Cerebellar nuclear complex (tissue), 1 donor: Measurements from ENCODE around the gene REV3L.

Experiments
- DNase-seq, 2 experiments: peaks; one replicate each; lab custom pipeline; 2025; lab: John Stamatoyannopoulos, UW

The REV3L gene

DNA sequence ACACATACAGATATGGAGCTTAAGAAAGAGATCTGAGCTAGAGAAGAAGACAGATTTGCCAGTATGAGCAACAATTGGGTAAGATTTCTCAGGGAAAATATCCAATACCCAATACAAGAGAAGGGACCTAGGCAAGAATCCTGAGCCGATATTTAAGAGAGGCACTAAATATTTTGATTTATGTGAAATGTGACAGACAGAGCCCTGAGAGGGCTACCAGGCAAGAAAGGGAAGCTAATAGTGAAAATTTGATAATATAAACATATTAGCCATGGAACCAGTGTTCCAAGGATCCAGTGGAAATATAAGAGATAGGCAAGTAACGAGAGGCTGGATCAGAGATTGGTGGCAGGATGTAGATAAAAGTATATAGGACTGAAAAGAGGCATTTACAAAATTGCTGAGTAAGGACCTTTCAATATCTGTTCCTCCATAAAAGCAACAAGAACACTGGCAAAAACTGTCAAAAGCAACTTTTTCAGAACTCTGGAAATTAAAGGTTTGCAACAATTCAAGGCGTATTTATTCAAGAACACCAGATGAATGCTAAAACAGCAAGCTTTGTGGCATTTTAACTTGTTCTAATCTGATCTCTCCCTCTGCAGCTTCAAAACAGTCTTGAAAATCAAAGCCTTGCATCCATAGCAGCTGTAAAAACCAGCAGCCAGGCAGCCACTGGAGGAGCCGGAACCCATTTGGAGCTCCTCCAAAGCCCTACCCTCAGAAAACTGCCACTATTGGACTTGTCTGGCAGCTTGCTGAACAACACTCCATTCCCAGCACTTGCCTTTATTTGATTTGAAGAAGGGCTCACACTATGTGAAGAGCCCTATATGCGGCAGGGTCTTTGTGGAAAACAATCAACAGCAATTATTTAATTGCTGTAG lies 58.8 kb downstream of the REV3L start:
- no peak for DNase-seq

DNA sequence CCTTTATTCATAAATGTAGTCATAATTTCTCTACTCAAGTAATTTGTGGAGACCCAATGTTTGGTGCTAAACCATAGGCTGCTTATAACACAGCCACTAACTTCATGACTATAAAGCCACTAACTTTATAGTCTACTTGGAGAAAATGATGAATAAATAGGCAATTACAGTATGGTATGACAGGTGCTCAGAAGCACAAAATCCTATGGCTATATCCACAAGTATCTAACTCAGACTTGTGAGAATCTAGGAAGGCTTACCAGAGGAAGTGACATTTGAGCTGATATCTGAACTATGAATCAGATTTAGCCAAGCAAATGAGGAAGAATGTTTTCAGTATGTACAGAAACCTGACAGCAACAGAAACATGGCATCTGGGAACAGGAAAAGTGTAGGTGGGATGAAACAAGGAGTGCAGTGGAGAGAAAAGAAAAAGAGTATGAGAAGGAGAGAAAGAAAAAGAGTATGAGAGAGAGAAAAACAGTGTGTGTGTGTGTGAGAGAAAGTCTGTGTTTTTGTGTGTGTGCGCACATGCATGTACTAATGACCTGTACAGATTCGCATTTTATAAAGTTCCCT lies 59.9 kb downstream of the REV3L start:
- DNase-seq, result no peak

DNA sequence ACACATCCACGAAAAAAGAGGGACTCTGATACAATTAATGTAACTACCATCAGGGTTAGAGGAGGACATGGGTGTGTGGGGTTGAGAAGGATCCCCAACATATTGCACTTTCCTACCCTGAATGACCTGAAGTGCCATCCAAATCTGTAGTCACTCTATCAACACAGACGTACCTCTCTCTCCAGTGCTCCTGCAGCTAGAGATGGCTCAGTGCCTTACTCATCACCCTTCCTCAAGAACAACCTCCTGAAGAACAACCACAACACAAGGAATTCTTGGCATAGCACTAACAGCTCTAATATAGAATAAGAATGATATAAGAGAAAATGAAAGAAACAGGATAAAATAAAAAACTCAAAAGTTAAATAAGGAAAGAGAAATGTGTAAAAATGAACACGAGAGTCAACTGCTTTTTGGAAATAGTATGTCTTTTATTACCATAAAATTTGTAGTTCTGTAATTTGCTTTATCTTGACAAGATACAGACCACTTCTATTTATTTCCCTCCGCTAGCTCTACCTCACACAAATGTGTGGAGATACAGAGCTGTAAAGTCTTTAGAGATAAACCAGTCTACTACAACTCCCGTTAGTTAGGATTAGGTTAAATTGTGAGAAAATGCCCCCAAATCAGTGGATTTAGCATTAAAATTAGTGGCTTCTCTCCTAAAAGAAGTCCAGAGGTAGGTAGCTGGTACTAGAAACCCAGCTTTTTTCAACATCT lies 63.9 kb downstream of the REV3L start:
- DNase-seq, result no peak

DNA sequence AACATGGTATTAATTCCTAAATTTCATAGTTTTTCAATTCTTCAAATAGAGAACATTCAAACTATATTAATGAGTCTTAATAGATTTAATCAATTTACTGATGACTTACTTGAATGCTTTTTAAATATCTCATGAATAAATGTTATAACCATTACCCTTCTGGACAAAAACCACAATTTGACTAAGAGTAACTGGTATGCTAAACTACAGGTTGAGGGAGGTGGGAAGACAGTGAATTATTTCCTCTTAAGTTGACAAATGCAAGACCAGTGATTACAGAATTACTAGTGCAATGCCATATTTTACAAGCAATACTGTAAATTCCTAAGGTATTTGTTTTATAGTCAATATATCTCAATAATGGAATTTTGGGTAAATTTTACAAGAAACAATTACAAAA lies 65.1 kb downstream of the REV3L start:
- DNase-seq, result no peak

DNA sequence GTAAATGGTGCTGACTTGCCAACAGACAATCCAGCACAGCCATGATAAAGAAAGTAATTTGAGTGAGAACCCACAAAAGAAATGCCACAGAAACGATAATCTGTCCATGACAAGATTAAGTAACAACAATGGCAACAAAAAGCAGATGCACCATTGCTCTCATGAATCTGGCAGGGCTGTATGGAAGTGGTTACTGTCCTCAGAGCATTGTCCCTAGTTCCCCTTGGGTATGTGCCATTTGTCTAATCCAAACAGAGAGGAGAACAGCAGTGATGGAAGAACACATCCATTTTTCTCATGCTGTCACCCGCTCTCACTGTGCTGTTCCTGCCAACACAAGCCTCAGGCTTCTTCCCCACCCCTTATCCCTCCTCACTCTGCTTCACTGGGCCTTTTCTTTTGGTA lies 65.8 kb downstream of the REV3L start:
- peak; percentile 68 to 86 for DNase-seq

DNA sequence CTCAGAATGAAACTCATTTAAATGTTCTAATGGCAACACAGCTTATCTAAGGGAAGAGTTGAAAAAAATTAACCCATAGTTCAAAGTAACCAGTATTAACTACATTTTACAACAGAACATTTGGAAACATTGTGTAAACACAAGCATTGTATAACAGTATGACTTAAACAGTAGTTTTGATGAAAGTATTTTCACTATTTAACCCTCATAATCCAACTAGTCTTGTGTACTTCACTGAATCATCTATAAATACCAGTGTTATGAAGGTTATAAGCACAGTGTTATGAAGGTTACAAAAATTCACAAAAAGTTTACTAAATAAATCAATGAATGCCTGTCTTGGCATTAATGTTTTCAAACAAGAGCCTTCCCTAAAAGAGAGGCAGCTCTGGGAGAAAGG lies 66.5 kb downstream of the REV3L start:
- DNase-seq, result no peak

DNA sequence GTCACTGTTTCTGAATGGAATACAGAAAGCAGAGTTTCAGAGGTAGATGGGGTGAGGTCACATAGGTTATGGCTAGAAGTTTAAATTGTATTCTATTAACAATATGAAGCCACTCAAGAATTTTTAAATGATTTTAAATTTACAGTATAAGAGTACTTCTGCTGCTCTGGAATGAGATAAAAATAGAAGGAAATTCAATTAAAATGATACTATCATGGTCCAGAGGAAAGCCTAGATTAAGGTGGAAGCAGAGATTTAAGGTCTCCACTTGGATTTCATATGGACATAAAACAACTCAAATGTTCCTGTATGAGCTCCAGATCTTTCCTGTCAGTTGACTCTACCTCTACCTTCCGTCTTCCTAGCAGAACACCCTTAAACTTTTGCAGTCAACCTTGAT lies 68.6 kb downstream of the REV3L start:
- no peak for DNase-seq

DNA sequence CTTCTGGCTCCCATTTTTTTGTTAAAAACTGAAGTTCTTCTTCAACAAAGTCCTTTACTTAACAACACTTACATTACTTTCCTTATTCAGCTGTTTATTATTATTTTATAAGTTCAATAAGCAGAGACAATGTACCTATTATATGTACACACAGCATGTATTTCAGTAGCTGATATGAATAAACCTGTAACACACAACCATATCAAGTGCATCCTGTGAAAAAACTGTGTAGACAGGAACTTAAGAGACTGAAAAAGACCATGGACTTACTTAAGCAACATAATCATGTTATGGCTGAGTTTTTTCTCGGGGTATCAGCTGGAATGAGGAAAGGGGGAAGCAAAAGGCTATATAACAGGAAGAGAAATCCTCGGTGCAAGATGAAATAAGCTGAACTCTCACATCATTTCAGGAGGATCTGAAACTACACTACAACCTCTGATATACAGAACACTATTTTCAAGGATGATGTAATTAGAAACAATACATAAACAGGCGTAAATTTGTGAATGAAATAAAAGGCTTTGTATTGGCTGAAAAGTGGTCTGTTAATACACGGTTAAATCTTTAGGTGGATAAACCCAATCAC lies 70.9 kb downstream of the REV3L start:
- DNase-seq, result no peak

DNA sequence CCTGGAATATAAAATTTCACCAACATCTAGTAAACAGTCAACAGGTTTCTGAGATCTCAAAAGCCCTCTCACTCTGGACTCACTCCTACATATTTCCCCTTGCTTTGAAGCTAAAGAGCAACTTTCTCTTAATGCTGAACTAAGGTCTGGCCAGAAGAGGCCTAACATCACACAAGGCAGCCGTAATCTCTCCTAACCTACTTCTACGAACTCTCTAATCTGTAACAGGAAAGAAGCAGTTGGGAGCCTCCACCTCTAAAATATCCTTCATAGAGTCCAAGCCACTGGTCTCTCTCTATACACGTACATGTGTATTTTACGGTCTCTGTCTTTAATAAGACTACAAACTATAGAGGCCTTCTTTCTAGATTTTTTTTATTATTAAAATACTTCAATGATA lies 72.0 kb downstream of the REV3L start:
- no peak for DNase-seq

DNA sequence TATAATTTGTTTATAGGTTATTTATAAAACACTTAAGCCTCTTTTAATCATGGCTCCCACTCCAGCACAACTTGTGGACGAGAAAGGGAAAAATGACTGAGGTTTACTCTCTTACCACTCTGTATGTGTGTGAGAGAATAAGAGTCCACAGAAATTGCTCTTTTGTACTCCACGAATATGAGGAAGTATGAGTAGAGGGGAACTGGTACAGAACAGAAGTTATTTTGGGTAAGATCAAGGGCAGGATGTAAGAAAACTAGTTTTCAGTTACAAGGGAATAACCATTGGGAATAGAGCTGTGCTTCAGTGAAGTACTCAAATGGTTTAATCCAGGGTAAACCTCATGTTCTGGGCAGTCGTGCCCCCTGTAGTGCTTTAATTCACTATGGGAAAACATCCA lies 72.6 kb downstream of the REV3L start:
- no peak for DNase-seq

DNA sequence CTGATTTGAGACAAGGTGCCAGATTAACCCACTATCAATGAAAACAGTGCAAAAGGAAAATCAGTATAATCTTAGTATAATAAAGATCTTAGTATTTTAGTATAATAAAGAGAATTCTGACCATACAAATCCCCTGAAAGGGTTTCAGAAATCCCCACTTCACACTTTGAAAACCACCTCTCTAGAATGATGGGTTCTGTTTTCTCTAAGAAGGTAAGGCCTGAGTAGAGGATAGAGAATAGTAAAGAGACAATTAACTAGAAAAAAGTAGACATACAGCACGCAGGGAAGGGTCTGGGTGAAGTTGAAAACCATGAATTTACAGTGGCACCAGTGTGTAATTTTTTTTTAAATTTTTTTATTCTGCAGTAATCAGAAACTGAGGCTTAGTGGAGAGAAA lies 73.6 kb downstream of the REV3L start:
- DNase-seq, result no peak

DNA sequence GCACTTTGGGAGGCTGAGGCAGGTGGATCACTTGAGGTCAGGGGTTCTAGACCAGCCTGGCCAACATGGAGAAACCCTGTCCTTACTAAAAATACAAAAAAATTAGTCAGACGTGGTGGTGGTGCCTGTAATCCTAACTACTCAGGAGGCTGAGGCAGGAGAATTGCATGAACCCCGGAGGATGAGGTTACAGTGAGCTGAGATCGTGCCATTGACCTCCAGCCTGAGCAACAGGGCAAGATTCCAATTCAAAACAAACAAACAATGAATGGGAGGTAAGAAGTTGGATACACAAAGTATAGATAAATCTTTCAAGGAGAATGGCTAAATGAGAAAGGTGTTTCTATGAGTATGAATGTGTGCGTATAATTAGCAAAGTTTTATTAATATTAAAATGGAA lies 75.3 kb downstream of the REV3L start:
- no peak for DNase-seq

DNA sequence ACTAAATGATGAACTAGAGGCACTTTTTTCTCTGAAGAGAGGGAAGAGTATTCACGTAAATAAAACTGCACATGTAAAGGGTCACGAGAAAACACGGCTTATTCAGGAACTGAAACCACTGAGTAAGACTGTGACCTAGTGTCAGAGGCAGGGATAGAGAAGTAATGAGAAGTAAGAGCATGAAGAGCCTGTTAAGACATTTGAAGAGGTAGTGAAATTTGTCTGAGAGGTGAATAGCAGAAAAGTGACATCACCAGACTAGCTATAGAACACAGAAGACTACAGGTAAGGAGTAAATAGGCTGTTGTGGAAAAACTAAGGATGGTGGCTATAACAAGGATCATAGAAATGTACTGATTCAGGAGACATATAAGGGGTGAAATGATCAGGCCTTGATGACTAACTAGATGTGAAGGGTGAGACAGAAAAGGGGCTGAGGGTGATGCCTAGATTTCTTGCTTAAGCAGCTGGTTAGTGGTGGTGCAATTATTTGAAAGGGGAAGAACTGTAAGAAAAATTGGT lies 76.8 kb downstream of the REV3L start:
- DNase-seq, result no peak

DNA sequence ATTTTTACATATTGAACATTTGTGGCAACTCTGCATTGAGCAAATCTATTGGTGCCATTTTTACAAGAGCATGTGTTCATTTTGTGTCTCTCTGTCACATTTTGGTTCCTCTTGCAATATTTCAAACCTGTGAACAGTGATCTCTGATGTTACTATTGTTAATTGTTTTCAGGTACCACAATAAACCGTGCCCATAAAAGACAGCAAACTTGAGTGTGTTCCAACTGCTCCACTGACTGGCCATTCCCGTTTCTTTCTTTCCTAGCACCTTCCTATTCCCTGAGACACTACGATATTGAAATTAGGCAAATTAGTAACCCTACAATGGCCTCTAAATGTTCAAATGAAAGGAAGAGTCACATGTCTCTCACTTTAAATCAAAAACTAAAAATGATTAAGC lies 79.6 kb downstream of the REV3L start:
- no peak for DNase-seq

DNA sequence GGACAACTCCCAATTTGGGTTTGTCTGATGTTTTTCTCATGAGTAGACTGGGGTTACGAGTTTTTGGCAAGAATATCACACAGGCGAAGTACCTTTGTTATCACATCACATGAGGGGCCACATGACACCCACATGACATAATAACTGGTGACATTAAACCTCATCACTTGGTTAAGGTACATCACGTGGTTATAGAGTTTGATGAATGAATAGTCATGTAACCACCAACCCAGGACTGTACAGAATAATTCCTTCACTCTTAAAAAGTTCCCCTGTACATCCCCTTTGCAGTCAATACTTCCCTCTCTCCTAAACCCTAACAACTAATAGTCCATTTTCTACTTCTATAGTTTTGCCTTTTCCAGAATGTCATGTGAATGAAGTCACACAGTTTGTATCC lies 83.4 kb downstream of the REV3L start:
- DNase-seq, result no peak

DNA sequence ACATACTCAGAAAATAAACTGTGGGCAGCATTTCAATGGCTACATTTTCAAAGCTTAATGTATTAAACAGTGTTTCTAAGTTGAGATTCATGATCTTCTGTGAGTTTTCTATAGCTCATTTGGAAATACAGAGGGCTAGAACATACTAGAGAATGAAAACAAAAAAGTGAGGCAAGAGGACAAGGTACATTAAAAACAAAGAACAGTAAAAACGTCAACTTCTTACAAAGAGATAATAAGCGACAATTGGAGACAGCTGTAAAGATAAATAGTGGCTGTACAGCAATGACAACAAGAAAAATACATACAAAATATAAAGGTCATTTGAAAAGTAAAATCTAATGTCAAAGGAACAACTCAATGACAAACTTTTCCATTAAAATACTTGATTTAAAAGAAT lies 94.3 kb downstream of the REV3L start:
- DNase-seq, result no peak

DNA sequence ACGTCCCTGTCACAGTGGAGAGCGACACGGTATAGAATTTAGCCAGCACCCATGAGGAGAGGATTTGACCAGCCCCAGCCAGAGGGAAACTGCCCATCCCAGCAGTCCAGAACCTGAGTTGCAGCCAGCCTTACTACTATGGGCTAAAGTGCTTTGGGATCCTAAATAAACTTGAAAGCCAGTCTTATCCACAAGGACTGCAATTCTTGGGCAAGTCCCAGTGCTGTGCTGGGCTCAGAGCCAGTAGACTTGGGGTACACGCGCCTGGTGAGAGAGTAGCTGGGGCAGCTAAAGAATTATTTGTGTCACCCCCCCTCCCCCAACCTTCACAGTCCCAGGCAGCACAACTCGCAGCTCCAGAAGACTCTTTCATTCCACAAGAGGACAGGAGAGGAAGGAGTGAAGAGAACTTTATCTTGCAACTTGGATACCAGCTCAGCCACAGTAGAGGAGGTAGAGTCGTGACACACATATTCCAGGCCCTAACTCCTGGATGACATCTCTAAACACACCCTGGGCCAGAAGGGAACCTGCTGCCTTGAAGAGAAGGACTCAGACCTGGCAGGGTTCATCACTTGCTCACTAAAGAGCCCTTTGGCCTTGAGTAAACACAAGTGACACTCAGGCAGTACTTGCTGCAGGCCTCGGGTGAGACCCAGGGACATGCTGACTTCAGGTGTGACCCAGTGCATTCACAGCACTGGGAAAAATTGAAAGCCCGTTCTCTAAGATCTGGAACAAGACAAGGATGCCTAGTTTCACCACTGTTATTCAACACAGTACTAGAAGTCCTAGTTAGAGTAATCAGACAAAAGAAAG lies 100.3 kb downstream of the REV3L start:
- no peak for DNase-seq

DNA sequence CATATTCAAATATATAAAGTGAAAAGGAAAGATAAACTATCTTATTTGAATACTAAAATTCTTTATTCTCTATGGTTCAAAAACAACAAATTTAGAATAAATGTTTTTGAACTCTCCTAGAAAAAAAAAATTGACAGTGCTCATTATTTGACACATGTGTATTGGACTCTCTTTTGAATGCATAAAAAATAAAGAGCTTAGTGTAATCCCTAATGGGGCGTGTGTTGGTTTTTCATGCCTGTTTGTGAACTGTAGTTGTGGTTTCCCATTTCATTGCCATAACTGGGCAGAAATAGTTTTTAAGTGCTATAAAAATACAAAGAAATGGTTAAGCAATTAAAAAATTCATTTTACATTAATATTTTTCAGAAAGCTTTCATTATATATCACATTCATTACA lies 101.3 kb downstream of the REV3L start:
- DNase-seq, result no peak

DNA sequence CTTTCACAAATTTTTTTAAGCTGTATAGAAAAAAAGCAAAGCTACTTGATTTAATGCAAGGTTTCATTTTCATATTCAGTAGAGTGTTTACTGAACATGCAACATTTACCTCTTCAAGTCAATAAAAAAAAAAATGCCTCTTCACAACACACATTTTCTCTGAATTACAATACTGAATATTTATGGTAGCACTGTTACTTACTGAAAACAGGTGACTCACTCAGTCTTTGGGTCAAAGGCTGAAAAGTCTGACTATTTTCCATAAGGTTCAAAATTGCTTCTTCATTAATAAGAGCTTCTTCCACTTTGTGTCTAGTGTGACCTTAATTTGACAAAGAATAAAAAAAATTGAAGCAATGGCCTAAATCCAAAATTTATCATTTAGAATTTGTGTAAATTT lies 101.9 kb downstream of the REV3L start:
- DNase-seq, result no peak

DNA sequence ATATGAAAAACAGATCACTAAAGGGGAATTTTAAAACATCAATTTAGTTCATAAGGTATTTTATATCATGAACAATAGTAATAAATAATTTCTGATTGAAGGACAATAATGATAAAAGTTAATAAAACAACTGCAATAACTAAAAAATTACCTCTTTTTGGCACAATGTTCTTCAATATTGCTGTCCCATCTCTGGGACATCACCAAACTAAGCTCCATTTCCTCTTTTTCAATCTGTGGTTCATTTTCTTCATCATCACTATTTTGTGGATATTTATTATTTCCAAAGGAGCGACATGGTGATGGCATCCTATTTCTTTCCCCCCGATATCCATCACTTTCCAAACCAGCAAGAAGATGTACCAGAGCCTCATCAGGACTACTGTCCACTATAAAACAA lies 103.2 kb downstream of the REV3L start:
- DNase-seq, result no peak

DNA sequence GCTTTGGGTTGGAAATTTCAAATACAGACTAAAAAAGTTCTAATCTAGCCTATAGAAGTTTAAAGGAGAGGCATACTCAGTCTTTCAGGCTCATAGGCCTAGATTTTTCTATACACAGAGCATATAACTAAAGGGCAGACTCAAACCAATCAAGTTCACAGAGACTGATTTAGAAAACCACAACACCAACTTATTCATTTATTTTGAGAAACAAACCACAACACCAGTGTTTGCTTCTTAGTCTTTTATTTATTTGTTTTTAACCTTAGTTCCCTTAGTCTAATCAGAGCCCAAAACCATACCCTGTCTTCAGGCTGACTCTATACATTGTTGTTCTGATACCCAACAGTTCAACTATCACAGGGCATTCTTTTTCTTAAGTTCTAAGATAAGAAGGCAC lies 103.7 kb downstream of the REV3L start:
- DNase-seq, result no peak
